Tibial nerve (tissue), 4 donors: ENCODE results near the gene TSHZ3.

ENCODE experiments used
- EP300 ChIP-seq, 2 donors: sonication (generic); formaldehyde crosslinking; IDR thresholded peaks; one replicate each; pipeline ENCODE4 v1.6.1; 2017; ENCODE audit warnings: antibody characterized with exemption in 2 of 2, mild to moderate bottlenecking in 1 of 2
- POLR2A ChIP-seq, 2 donors: fragments of 450-650 bp; IDR thresholded peaks; one replicate each; pipeline ENCODE4 v1.6.1; 2017; ENCODE audit warnings: antibody characterized with exemption in 2 of 2, mild to moderate bottlenecking in 2 of 2, moderate library complexity in 2 of 2
- TF ChIP-seq, protein P1 (sequence below), 5 experiments: fragments of 200-600 bp in 3 of 5; fragments of 450-650 bp in 2 of 5; sonication (generic) in 3 of 5; IDR thresholded peaks; one replicate each; pipeline ENCODE4 v1.5.1; 2016 to 2019; ENCODE audit warnings: antibody characterized with exemption in 5 of 5, mild to moderate bottlenecking in 3 of 5, moderate library complexity in 2 of 5

GRCh38 chr19:31286491-31286890, 62.7 kb downstream of the TSHZ3 start:
- TF ChIP-seq, protein P1, sequence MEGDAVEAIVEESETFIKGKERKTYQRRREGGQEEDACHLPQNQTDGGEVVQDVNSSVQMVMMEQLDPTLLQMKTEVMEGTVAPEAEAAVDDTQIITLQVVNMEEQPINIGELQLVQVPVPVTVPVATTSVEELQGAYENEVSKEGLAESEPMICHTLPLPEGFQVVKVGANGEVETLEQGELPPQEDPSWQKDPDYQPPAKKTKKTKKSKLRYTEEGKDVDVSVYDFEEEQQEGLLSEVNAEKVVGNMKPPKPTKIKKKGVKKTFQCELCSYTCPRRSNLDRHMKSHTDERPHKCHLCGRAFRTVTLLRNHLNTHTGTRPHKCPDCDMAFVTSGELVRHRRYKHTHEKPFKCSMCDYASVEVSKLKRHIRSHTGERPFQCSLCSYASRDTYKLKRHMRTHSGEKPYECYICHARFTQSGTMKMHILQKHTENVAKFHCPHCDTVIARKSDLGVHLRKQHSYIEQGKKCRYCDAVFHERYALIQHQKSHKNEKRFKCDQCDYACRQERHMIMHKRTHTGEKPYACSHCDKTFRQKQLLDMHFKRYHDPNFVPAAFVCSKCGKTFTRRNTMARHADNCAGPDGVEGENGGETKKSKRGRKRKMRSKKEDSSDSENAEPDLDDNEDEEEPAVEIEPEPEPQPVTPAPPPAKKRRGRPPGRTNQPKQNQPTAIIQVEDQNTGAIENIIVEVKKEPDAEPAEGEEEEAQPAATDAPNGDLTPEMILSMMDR (IDR thresholded peaks at IDR 0.05): no peak
- TF ChIP-seq POLR2A (IDR thresholded peaks at IDR 0.05) (no peak), EP300 (IDR thresholded peaks at IDR 0.05) (no peak)
